HG02759 (cell line): ENCODE results near the gene WDR86.

Source experiments
- ATAC-seq: cut with Tn5 transposase; IDR thresholded peaks from one replicate; pipeline ENCODE4 v1.9.1; 2021; ENCODE audit warnings: mild to moderate bottlenecking, moderate library complexity; ENCODE audit not compliant: unreplicated experiment

WDR86 gene, protein sequence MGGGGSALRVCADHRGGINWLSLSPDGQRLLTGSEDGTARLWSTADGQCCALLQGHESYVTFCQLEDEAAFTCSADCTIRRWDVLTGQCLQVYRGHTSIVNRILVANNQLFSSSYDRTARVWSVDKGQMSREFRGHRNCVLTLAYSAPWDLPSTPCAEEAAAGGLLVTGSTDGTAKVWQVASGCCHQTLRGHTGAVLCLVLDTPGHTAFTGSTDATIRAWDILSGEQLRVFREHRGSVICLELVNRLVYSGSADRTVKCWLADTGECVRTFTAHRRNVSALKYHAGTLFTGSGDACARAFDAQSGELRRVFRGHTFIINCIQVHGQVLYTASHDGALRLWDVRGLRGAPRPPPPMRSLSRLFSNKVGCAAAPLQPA

DNA sequence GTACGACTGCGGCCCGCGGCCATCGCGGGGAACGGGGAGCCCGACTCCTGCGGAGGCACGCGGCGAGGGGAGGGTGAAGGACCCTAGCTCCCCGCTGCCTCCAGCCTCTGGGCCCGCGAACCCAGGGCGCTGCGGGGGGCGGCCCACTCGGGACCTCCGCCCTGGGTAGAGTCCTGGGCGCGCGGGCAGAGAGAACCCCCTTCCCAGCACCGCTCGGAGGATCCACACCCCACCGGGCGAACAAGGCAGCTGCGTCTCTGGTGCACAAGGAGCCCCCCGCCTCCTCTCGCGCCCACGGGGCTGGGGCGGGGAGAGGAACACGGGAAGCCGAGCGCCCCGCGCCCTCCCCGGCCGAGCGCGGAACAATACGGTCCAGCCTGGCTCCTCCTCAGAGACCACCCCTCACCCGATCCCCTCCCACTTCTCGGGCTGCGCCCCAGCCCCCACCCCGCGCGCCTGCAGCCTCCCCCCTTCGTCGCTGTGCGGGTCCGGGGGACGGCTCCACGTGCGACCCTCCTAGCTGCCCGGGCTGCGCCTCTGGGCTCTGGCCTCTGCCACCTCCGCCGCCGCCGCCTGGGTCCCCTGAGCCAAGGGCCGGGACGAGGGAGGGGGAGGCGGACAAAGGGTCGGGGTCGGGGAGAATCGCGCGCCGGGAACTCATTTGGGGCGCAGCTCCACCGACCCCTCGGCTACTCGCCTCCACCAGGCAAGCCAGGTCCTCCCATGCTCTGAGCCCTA lies at the start of gene WDR86:
Gene WDR86 (minus strand): TSS at position 372 of the 738 bp plus-strand sequence. CDS start 449 bp downstream, outside the sequence.
- no peak for ATAC-seq

DNA sequence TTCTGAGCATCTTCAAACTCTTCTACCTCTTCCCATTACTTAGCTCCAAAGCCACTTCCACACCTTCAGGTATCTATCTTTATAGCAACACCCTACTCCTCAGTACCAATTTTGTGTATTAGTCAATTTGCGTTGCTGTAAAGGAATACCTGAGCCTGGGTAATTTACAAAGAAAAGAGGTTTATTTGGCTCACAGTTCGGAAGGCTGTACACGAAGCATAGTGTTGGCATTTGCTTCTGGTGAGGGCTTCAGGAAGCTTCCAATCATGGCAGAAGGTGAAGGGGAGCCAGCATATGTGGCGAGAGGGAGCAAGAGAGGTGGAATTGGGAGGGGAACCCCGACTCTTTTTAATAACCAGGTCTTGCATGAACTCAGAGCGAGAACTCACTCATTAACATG lies 47.7 kb upstream of the WDR86 start:
- no peak for ATAC-seq

DNA sequence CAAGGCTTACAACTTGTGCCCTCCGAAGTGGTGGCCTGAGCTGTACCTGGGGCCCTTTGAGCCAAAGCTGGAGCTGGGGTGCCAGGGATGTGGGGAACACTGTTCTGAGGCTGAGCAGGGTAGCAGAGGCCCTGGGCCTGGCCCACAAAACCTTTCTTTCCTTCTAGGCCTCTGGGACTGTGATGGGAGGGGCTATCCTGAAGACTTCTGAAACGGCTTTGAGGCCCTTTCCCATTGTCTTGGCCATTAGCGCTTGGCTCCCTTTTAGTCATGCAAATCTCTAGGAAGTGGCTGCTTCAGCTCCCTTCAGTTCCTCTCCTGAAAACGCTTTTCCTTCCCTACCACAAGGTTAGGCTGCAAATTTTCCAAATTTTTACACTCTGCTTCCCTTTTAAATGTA lies 46.9 kb upstream of the WDR86 start:
- ATAC-seq: no peak

DNA sequence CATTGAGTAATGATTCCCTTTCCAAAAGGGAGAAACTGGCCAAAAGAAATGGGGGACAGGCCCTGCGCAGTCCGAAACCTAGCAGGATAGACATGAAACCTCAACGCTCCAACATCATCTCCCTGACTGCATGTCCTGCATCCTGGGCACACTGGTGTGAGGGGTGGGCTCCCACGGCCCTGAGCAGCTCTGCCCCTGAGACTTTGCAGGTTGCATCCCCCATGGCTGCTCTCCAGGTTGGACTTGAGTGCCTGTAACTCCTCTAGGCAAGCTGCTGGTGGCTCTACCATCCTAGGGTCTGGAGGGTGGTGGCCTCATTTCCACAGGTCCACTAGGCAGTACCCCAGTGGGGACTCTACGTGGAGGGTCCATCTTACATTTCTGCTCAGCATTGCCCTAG lies 46.4 kb upstream of the WDR86 start:
- ATAC-seq: no peak

DNA sequence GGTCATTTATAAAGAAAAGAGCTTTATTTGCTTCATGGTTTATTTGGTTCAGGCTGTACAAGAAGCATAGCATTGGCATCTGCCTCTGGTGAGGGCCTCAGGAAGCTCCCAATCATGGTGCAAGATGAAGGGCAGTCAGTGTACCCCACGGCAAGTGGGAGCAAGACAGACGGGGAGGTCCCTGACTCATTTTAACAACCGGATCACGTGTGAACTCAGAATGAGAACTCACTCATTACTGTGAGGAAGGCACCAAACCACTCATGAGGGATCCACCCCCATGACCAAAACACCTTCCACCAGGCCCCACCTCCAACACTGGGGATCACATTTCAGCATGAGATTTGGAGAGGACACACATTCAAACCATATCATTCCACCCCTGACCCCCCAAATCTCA lies 45.9 kb upstream of the WDR86 start:
- no peak for ATAC-seq

DNA sequence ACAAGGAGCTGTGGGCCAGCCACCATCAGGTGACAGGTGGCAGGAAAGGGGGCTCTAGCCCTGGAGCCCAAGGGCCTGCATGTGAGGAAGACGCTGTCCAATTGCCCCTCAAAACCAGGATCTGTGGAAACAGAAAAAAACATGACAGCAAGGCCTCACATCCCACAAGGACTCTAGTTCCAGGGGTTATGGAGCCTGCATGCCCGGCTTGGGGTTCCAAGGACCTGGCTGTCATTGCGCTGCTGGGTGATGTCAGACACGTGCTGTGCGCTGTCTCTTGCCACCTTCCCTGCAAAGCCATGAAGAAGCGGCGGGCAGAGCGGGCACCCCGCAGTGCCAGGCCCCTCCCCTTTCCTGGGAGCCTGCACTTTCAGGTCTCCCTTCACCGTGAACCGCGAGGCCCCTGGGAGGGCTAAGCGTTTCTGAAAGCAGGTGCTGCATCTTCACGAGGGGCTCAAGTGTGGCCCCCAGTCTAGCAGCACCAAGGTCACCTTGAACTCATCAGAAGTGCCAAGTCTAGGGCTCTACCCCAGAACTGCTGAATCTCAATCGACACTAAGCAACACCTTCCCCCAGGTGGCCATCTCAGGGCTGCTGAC lies 45.2 kb upstream of the WDR86 start:
- ATAC-seq: no peak

DNA sequence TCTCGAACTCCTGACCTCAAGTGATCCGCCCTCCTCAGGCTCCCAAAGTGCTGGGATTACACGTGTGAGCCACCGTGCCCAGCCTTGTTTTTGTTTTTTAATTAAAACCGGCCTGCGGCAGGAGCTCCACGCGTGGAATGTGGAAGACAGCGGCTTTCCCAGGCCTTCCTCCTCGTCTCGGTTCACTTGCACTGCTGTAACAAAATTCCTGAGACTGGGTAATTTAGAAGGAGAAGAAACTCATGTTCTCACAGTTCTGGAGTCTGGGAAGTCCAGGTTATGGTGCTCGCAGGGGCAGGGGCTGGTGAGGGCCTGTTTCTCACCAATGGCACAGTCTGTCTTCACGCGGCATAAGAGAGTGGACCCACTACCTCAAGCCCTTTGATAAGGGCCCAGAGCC lies 44.5 kb upstream of the WDR86 start:
- ATAC-seq: no peak

DNA sequence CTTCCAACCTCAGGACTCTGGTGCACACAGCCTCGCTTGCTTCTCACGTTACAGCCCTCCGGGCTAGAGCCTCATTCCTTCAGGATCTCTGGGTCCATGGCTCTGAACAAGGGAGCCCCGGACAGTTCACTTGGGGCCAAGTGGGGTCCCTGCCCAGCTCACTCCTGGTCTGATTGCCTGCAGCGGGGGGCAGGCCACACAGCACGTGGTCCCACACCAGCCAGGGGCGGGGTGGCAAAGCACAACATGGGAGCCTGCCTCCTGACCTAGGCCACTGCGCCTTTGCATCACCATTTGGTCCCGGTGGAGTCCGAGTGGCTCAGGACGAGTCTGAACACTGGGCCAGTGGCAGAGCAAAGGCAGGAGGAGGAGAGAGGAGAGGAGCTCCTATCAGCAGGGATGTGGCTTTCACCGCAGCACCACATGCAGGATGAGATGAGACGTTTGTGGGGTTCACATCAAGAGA lies 43.5 kb upstream of the WDR86 start:
- ATAC-seq: no peak

DNA sequence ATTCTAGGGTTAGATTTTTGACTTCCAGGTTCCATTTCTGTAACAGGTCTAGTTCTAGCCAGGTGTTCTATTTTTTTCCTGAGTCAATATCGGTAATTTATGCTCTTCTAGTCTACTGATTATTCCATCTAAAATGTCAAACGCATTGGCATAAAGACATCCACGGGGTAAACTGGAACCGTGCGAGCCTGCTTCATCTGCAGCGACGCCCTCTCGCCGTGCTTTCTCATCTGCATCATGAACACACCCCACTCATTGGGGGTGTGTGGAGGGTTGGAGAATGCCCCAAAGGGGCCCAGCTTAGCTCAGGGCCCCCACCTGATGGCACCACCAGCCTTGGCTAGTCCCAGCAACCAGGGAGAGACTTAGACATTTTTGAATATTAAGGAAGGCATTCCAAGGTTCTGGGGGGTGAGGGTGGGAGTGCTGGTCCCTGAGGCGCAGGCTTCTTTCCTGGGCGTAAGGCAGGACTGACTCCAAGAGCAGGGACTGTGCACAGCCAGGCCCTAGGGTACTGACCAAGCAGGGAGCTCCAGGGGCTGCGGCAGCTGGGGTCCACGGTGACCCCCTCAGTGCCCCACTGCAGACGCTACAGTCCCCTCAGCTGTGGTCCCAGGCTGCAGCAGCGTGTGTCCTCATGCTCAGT lies 43.0 kb upstream of the WDR86 start:
- ATAC-seq: no peak

DNA sequence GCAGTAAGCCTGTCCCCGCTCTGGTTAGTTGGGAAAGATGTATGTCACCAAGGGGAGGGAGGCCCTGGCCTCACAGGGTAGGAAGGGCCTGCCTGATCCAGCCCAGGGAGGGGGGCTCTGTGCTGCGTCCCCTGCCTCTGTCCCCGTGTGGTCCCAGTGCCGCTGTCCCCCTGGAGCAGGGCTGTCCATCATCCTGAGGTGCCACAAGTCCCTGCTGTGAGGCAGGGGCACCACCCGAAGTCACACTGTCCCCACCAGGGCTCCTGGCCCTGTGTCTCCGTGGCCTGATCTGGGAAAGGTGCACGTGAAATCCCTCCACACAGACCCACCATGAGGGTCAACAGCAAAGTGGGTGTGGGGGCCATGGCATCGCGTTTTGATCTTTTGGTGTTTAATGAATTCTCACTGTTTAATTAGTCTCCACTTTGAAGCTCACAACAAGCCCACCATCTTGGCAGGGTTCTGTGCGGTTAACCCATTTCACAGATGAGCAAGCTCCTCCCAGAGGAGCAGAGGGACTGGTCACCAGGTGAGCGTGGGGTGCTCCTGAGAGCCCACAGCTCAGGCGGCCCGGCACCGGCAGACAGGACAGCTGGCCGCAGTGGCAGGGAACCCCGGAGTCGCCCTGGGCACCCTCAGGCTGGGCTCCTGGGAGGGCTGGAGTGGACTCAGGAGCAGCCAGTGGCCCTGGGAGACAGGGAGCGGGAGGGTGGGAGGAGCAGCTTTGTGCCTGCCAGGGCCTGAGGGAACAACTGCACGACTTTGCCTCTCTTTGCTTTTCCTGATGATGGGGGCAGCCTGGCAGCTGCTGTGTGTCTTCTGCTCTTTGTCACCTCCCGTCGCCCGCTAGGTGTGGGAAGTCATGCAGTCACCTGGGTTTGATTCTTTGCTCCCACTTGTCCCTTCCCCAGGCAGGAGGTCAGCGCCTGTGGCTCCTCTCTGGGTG lies 42.1 kb upstream of the WDR86 start:
- no peak for ATAC-seq

DNA sequence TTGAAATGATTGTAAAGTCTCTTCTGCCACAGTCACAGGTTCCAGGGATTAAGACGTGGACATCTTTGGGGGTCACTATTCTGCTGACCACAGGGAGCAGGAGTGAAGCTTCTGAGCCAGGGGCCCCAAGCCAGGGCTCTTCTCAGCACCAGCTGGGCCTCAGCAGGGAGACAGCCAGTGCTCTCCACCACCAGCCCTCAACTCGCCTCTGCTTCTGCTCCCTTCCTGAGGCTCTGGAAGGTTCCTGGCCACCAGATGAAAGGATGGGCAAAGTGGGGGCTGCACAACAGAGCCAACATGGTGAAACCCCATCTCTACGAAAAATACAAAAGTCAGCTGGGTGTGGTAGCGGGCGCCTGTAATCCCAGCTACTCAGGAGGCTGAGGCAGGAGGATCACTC lies 41.3 kb upstream of the WDR86 start:
- ATAC-seq: no peak

DNA sequence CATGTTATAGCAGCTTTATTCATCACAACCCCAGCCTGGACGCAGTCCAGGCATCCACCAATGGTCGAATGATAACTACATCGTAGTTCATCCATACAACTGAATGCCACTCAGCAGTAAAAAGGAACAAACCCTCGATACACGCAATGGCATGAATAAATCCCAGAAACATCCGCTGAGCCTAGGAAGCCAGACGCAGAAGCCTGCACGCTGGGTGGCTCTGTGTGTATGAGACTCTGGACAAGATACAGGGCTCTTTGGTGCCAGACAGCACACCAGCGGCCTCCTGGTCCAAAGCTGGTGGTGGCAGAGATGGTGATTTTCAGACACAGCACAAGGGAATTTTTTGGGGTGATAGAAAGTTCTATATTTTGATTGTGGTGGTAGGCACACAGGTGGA lies 40.2 kb upstream of the WDR86 start:
- ATAC-seq: no peak

DNA sequence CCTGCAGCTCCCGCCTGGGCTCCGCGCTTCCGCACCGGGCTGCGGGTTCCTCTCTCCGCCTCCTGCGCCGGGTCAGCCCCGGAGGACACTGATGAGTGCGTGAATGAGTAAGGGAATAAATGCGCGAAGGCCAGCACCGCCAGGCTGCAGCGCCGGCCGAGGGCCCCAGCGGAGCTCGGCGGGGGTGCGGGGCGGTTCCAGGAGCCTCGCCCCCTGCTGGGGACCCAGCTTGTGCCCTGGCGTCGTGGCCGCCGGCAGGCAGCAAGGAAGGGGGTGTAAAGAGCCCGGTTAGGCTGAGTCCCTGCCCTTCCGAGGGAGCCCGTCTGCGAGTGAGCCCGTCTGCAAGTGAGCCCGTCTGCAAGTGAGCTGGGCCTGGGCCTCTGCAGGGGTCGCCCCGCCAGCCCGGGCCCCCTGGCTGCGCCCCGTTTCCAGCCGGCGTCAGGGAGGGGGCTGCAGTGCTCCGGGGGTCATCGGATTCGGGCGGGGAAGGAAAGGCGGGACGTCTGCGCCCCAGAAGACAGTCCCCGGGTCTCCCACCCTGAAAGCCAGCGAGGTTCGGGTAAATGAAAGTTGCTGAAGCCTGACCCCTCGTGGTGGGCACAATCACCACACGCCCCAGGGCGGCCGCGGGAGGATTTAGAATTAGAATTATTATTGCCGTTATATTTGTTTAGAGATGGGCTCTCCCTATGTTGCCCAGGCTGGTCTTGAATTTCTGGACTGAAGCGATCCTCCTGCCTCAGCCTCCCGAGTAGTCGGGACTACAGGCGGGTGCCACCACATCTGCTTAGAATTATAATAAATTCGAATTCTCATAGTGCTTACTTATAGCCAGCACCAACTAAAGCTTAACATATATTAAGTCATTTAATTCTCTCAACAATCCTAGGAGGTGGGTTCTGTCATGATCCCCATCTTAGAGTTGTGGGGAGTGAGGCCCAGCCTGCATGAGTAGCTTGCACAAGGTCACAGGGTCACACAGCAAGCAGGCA lies 38.7 kb upstream of the WDR86 start:
- peak; percentile 76 for ATAC-seq

DNA sequence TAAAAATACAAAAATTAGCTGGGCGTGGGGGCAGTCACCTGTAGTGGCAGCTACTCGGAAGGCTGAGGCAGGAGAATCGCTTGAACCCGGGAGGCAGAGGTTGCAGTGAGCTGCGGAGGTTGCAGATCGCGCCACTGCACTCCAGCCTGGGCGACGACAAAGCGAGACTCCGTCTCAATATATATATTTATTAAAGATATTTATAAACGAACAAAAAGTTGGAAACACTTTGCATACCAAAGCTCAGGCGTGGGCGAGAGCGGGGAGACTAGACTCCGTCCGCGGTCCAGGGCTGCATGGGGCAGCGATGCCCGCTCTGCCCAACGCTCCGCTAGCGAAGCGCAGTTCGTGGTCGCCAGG lies 38.0 kb upstream of the WDR86 start:
- no peak for ATAC-seq

DNA sequence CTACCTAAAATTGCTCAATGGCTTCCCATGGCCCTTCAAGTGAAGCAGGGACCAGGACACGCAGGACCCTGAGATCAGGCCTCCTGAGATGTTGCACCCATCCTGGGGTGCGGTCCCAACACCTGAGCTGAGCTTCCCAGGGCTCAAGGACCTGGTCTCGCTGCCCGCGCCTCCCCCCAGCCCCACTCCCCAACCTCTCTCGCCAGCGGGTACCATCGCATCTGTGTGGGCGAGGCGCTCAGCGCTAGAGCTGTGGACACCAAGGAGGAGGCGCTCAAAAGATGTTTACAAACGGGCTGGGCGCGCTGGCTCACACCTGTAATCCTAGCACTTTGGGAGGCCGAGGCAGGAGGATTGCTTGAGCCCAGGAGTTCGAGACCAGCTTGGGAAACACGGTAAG lies 37.5 kb upstream of the WDR86 start:
- ATAC-seq: no peak

DNA sequence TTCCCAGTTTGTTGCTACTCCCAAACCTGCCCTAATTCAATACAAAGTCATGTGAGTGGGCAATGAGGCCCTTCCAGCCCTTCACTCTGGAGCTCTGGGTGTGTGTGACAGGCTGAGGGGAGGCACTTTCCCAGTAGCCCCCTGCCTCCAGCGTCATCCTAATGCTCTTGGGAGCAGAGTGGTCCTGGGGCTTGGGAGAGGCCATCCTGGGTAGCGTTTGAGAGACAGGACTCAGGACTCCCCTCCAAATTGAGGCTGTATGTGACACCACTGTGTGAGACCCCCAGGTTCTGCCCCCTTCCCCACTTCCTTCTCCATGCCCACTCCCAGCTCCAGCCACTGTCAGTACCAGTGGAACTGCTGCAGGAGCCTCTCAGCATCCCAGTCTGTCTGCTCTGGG lies 36.6 kb upstream of the WDR86 start:
- ATAC-seq: no peak

DNA sequence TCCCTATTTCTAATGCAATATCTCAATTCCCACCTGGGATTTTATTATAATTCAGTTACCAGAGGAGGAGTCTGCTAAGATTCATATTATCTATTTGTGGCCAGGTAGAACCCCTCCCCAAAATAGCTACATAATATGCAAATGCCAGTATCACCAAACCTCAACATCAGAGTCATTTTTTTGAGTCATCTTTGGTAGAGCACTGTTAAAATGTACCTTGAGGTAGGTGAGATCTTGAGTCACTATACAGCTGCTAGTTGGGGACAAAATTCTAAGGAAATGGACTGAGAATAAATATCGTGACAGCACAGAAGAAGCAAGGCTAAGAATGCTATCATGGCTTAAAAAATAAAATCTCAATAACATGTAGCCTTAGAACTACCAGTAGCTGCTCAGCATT lies 34.8 kb upstream of the WDR86 start:
- ATAC-seq: no peak

DNA sequence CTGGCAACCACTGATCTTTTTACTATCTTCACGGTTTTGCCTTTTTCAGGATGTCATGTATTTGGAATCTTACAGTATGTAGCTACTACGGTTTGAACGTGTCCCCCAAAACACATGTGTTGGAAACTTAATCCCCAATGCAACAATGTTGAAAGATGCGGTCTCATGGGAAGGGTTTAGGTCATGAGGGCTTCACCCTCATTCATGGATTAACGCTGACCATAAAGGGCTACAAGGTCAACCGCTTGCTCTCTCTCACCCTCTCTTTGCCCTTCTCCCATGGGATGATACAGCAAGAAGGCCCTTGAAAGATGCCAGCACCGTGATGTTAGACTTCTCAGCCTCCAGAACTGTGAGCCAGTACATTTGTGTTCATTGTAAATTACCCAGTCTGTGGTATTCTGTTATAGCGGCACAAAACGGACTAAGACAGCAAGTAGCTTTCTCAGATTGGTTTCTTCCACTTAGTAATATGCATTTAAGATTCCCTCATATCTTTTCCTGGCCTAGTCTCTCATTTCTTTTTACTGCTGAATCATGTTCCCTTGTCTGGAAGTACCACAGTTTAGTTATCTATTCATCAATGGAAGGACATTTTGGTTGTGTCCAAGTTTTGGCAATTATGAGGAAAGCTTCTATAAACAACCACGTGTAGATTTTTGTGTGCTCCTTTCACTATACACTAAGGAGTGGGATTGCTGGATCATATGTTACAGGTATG lies 33.1 kb upstream of the WDR86 start:
- ATAC-seq: no peak
